Activated CD4-positive, alpha-beta T cell treated with anti-CD3 and anti-CD28 coated beads, Interleukin-2, amount 10 ng/mL, durations not matched to agents 24 days and 14 days (primary cell): ENCODE results near the gene PIK3CD. TPM values are rescaled to one million over a fixed set of nuclear protein-coding genes. Genes with fewer than 3 reads are reported as not detected.
"Not testable (repeated sequence)": the region's sequence is repeated elsewhere in the genome, so short reads cannot be mapped to it uniquely, and the experiment has no call there.

Source experiments
- DNase-seq: peaks from one replicate; pipeline ENCODE4 v3.0.0; 2022
- H3K27ac Mint-ChIP-seq: one replicate; pipeline ENCODE4 v1.8.0; 2022; ENCODE audit warnings: mild to moderate bottlenecking, mixed read lengths
- H3K27me3 Mint-ChIP-seq: one replicate; pipeline ENCODE4 v1.8.0; 2022; ENCODE audit warnings: mixed read lengths
- H3K36me3 Mint-ChIP-seq: one replicate; pipeline ENCODE4 v1.8.0; 2022; ENCODE audit warnings: low read depth, mild to moderate bottlenecking, mixed read lengths
- H3K4me1 Mint-ChIP-seq: one replicate; pipeline ENCODE4 v1.8.0; 2021; ENCODE audit warnings: mixed read lengths
- H3K4me3 Mint-ChIP-seq: one replicate; pipeline ENCODE4 v1.8.0; 2022; ENCODE audit warnings: mild to moderate bottlenecking, moderate library complexity, mixed read lengths
- H3K9me3 Mint-ChIP-seq: one replicate; pipeline ENCODE4 v1.8.0; 2021; ENCODE audit warnings: mixed read lengths
- intact Hi-C: fragments of 100-400 bp; cut with micrococcal nuclease; formaldehyde crosslinking; loops from one replicate; pipeline ENCODE4 v1.15.1; 2023
- total RNA-seq: library from RNA; stranded (reverse); gene quantifications from 2 replicates; pipeline ENCODE4 v1.2.3, GENCODE V29; 2022

Gene PIK3CD
- total RNA-seq, 1 donor from 2014 or later: 233 TPM

DNA sequence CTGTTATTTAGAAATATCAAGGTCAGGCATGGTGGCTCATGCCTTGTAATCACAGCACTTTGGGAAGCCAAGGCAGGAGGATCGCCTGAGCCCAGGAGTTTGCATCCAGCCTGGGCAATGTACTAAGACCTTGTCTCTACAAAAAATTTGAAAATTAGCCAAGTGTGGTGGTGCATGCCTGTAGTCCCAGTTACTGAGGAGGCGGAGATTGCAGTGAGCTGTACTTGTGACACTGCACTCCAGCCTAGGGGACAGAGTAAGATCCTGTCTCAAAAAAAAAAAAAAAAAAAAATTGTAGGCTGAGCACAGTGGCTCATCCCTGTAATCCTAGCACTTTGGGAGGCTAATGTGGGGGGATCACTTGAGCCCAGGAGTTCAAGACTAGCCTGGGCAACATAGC, 45.3 kb downstream of the PIK3CD start:
- no peak for DNase-seq
- Mint-ChIP-seq H3K4me3 (no peak overlapping the region), H3K36me3 (peaks cover 57% of the 10 kb centered on the region), H3K9me3 (no peaks in the 10 kb centered on the region), H3K27ac (no peak overlapping the region), H3K27me3 (no peaks in the 10 kb centered on the region), H3K4me1 (peaks cover 36% of the 10 kb centered on the region)
- intact Hi-C loops: no loop called here

- Mint-ChIP-seq H3K4me1 (peaks cover 47% of the 10 kb centered on the region), H3K27ac (peak overlapping the region; percentile 34), H3K4me3 (no peak overlapping the region), H3K36me3 (peaks cover 60% of the 10 kb centered on the region), H3K9me3 (peaks cover 7% of the 10 kb centered on the region), H3K27me3 (no peaks in the 10 kb centered on the region)
- intact Hi-C loops: no loop called here
- DNase-seq: no peak
Measured at GRCh38 chr1:9699361-9699760, 47.8 kb downstream of the PIK3CD start.

- Mint-ChIP-seq H3K27me3 (no peaks in the 10 kb centered on the region), H3K4me3 (no peak overlapping the region), H3K36me3 (peaks cover 56% of the 10 kb centered on the region), H3K27ac (no peak overlapping the region), H3K4me1 (peaks cover 48% of the 10 kb centered on the region), H3K9me3 (peaks cover 7% of the 10 kb centered on the region)
- DNase-seq: no peak
- intact Hi-C loops: no loop called here
Measured at GRCh38 chr1:9700340-9700739, 48.8 kb downstream of the PIK3CD start.

DNA sequence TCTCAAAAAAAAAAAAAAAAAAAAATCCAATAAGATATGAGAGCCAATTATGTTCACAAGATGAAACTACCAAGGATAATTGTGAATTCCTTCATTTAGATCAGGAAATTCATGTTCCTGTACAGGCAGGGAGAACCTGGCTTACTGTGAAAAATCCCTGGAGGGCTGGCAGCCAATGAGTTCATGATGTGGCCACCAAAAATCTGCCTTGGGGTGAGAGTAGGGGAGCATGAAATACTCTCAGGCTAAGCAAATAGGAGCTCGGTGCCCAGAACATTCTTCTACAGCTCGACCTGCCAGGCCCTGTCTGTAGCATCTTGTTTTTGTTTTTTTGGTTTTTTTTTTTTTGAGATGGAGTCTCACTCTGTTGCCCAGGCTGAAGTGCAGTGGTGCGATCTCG, 50.1 kb downstream of the PIK3CD start:
- Mint-ChIP-seq H3K9me3 (peaks cover 7% of the 10 kb centered on the region), H3K27me3 (no peaks in the 10 kb centered on the region), H3K4me3 (no peak overlapping the region), H3K4me1 (peaks cover 50% of the 10 kb centered on the region), H3K36me3 (peaks cover 58% of the 10 kb centered on the region), H3K27ac (no peak overlapping the region)
- DNase-seq: no peak
- intact Hi-C loops: no loop called here

- Mint-ChIP-seq H3K4me1 (peaks cover 53% of the 10 kb centered on the region), H3K9me3 (peaks cover 7% of the 10 kb centered on the region), H3K27ac (peak overlapping the region; percentile 39), H3K36me3 (peaks cover 62% of the 10 kb centered on the region), H3K4me3 (peak overlapping the region; percentile 49), H3K27me3 (no peaks in the 10 kb centered on the region)
- DNase-seq: no peak
- intact Hi-C loops: no loop called here
Measured at GRCh38 chr1:9703165-9703509, 51.6 kb downstream of the PIK3CD start.

GRCh38 chr1:9703681-9704080, 52.1 kb downstream of the PIK3CD start:
- DNase-seq: no peak
- peak overlapping the region; percentile 39 for H3K27ac Mint-ChIP-seq
- peak overlapping the region; percentile 49 for H3K4me3 Mint-ChIP-seq
- peaks cover 50% of the 10 kb centered on the region for H3K4me1 Mint-ChIP-seq
- peaks cover 7% of the 10 kb centered on the region for H3K9me3 Mint-ChIP-seq
- peaks cover 58% of the 10 kb centered on the region for H3K36me3 Mint-ChIP-seq
- intact Hi-C loops: no loop called here
- H3K27me3 Mint-ChIP-seq: no peaks in the 10 kb centered on the region

GRCh38 chr1:9705337-9706093, 54.0 kb downstream of the PIK3CD start:
- peak overlapping the region; percentile 30 for H3K27ac Mint-ChIP-seq

GRCh38 chr1:9706178-9706577, 54.6 kb downstream of the PIK3CD start:
- no peak overlapping the region for H3K4me3 Mint-ChIP-seq
- H3K4me1 Mint-ChIP-seq: peaks cover 48% of the 10 kb centered on the region
- DNase-seq: no peak
- no peak overlapping the region for H3K27ac Mint-ChIP-seq
- intact Hi-C loops: no loop called here
- no peaks in the 10 kb centered on the region for H3K27me3 Mint-ChIP-seq
- H3K36me3 Mint-ChIP-seq: peaks cover 56% of the 10 kb centered on the region
- peaks cover 7% of the 10 kb centered on the region for H3K9me3 Mint-ChIP-seq

More at GRCh38 chr1:9705337-9706093, 54.0 kb downstream of the PIK3CD start:
- intact Hi-C loops: no loop called here
- H3K4me1 Mint-ChIP-seq: peaks cover 51% of the 10 kb centered on the region
- no peak overlapping the region for H3K4me3 Mint-ChIP-seq
- H3K27me3 Mint-ChIP-seq: no peaks in the 10 kb centered on the region
- DNase-seq: no peak
- H3K36me3 Mint-ChIP-seq: peaks cover 56% of the 10 kb centered on the region
- peaks cover 7% of the 10 kb centered on the region for H3K9me3 Mint-ChIP-seq

GRCh38 chr1:9710037-9710436, 58.5 kb downstream of the PIK3CD start:
- peaks cover 56% of the 10 kb centered on the region for H3K36me3 Mint-ChIP-seq
- no peaks in the 10 kb centered on the region for H3K9me3 Mint-ChIP-seq
- no peak overlapping the region for H3K4me3 Mint-ChIP-seq
- H3K4me1 Mint-ChIP-seq: peaks cover 42% of the 10 kb centered on the region
- intact Hi-C loops: no loop called here
- H3K27ac Mint-ChIP-seq: peak overlapping the region; percentile 51
- no peaks in the 10 kb centered on the region for H3K27me3 Mint-ChIP-seq
- no peak for DNase-seq

GRCh38 chr1:9711466-9712020, 60.0 kb downstream of the PIK3CD start:
- no peaks in the 10 kb centered on the region for H3K27me3 Mint-ChIP-seq
- DNase-seq: peak; percentile 69
- no peaks in the 10 kb centered on the region for H3K9me3 Mint-ChIP-seq
- H3K36me3 Mint-ChIP-seq: peaks cover 61% of the 10 kb centered on the region
- H3K4me3 Mint-ChIP-seq: no peak overlapping the region
- intact Hi-C loops: no loop called here
- peak overlapping the region; percentile 51 for H3K27ac Mint-ChIP-seq
- H3K4me1 Mint-ChIP-seq: peaks cover 42% of the 10 kb centered on the region

DNA sequence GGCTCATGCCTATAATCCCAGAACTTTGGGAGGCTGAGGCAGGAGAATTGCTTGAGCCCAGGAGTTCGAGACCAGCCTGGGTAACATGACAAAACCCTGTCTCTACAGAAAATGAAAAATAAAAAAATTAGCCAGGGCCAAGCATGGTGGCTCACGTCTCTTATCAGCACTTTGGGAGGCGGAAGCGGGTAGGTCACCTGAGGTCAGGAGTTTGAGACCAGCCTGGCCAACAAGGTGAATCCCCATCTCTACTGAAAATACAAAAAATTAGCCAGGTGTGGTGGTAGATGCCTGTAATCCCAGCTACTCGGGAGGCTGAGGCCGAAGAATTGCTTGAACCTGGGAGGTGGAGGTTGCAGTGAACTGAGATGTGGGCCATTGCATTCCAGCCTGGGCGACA, 61.2 kb downstream of the PIK3CD start:
- peaks cover 48% of the 10 kb centered on the region for H3K4me1 Mint-ChIP-seq
- H3K27me3 Mint-ChIP-seq, intact Hi-C loops, H3K9me3 Mint-ChIP-seq, DNase-seq, H3K4me3 Mint-ChIP-seq: not testable (repeated sequence)
- peaks cover 66% of the 10 kb centered on the region for H3K36me3 Mint-ChIP-seq
- H3K27ac Mint-ChIP-seq: peak overlapping the region; percentile 40

DNA sequence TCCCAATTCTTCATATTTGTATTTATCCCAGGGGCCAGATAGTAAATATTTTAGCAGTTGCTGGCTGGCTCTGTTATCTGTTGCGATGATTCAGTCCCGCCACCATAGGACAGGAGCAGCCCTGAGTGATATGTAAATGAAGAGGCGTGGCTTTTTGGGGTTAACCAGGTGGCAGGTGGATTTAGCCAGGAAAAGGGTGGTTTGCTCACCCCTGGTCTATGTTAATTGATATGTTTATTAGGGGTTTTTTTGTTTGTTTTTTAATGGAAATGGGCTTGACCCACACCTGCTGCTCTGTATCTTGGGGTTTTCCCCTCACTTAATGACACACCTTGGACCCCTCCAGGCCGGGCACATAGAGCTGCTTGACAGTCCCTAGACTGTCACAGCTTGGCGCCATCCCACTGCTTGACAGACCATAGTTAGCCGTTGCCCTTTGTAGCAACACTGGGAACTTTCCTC, 62.8 kb downstream of the PIK3CD start:
- intact Hi-C loops: no loop called here
- no peaks in the 10 kb centered on the region for H3K9me3 Mint-ChIP-seq
- H3K36me3 Mint-ChIP-seq: peaks cover 72% of the 10 kb centered on the region
- peak overlapping the region; percentile 38 for H3K4me3 Mint-ChIP-seq
- DNase-seq: peak; percentile 64
- no peaks in the 10 kb centered on the region for H3K27me3 Mint-ChIP-seq
- H3K27ac Mint-ChIP-seq: peak overlapping the region; percentile 56
- peaks cover 59% of the 10 kb centered on the region for H3K4me1 Mint-ChIP-seq

- H3K27me3 Mint-ChIP-seq: no peaks in the 10 kb centered on the region
- intact Hi-C loops: loop anchor here (2.0 kb wide), 2 partner anchors 27 to 63 kb away; no protein-coding TSS in a partner anchor
- H3K4me3 Mint-ChIP-seq: peak overlapping the region; percentile 82
- DNase-seq: peak; percentile 79
- peak overlapping the region; percentile 92 for H3K27ac Mint-ChIP-seq
- peaks cover 74% of the 10 kb centered on the region for H3K36me3 Mint-ChIP-seq
- H3K9me3 Mint-ChIP-seq: no peaks in the 10 kb centered on the region
- H3K4me1 Mint-ChIP-seq: peaks cover 61% of the 10 kb centered on the region
Measured at GRCh38 chr1:9715536-9716226, 64.2 kb downstream of the PIK3CD start.
